Thyroid gland (tissue), 4 donors: Measurements from ENCODE around the gene CDKN3. TPM values are rescaled to one million over a fixed set of nuclear protein-coding genes. Genes with fewer than 3 reads are reported as not detected.

Experiments
- DNase-seq, 2 donors: peaks; one replicate each; pipeline ENCODE4 v3.0.0-alpha.2; 2019
- H3K27ac ChIP-seq, 3 donors: fragments of 200-600 bp; sonication (generic); 1 replicate in 2 of 3; 2 replicates in 1 of 3; pipeline ENCODE4 v1.5.1; 2016 to 2019; ENCODE audit warnings: mild to moderate bottlenecking in 1 of 3, moderate library complexity in 1 of 3
- H3K27me3 ChIP-seq: fragments of 200-600 bp; sonication (generic); one replicate; pipeline ENCODE4 v1.5.1; 2019
- H3K36me3 ChIP-seq, 2 donors: fragments of 200-600 bp; sonication (generic); one replicate each; pipeline ENCODE4 v1.5.1; 2016 to 2019
- H3K4me1 ChIP-seq, 2 donors: fragments of 200-600 bp; sonication (generic); one replicate each; pipeline ENCODE4 v1.5.1; 2017 to 2019
- H3K4me3 ChIP-seq, 3 donors: fragments of 200-600 bp; sonication (generic); replicated peaks in 1 of 3; 1 replicate in 2 of 3; 2 replicates in 1 of 3; pipeline ENCODE4 v1.5.1; 2016; ENCODE audit warnings: mild to moderate bottlenecking in 1 of 3
- H3K9me3 ChIP-seq: fragments of 200-600 bp; sonication (generic); one replicate; pipeline ENCODE4 v1.5.1; 2017
- CTCF ChIP-seq, 6 experiments: fragments of 200-600 bp in 3 of 6; fragments of 450-650 bp in 3 of 6; sonication (generic) in 3 of 6; IDR thresholded peaks; one replicate each; pipeline ENCODE4 v1.5.1; 2016 to 2019; ENCODE audit warnings: antibody characterized with exemption in 6 of 6, mild to moderate bottlenecking in 2 of 6, inconsistent platforms in 1 of 6, moderate library complexity in 1 of 6
- POLR2A ChIP-seq, 2 donors: fragments of 450-650 bp; IDR thresholded peaks; one replicate each; pipeline ENCODE4 v1.6.1; 2017; ENCODE audit warnings: antibody characterized with exemption in 2 of 2, mild to moderate bottlenecking in 2 of 2, moderate library complexity in 1 of 2
- WGBS, 2 donors: methylation state at CpG; one replicate each; pipeline ENCODE4 v1.1.5; 2017; 5-methylcytosine and 5-hydroxymethylcytosine counted together
- intact Hi-C: fragments of 100-400 bp; cut with DNase I; formaldehyde crosslinking; loops from one replicate; pipeline ENCODE4 v1.15.1; 2023
- total RNA-seq, 4 donors: library from RNA; depleted of rRNA; stranded (reverse); fragments of >200 nt; gene quantifications; one replicate each; pipeline ENCODE4 v1.2.3, GENCODE V29; 2016

CDKN3 gene
- total RNA-seq, 4 donors from 2014 or later = 0.78 to 8.2 (median 4.9) TPM

GRCh38 chr14:54349713-54350112 lies 47.1 kb upstream of the CDKN3 start:
- 51 to 65% methylated on average over 2 of the region's 2 CpGs for WGBS, 2 donors
- Histone ChIP-seq H3K36me3 (no peaks in the 10 kb centered on the region), H3K27ac (peak overlapping the region in 1 of 3 donors; percentile 46), H3K27me3 (no peaks in the 10 kb centered on the region), H3K4me3 (no peak overlapping the region), H3K9me3 (no peaks in the 10 kb centered on the region), H3K4me1 (no peaks in the 10 kb centered on the region)
- intact Hi-C loops = loop anchor here (5.0 to 10.0 kb wide), 3 partner anchors 395 to 1057 kb away; partner anchors contain the start of gene BMP4
- TF ChIP-seq CTCF (IDR thresholded peaks at IDR 0.05) = no peak
- no peak for TF ChIP-seq POLR2A (IDR thresholded peaks at IDR 0.05)
- no peak for DNase-seq

- Histone ChIP-seq H3K9me3 (no peaks in the 10 kb centered on the region), H3K27ac (peak overlapping the region in 1 of 3 donors; percentile 46), H3K27me3 (no peaks in the 10 kb centered on the region), H3K36me3 (no peaks in the 10 kb centered on the region), H3K4me3 (no peak overlapping the region), H3K4me1 (no peaks in the 10 kb centered on the region)
- intact Hi-C loops = loop anchor here (5.0 kb wide), 1 partner anchor 1058 kb away; no protein-coding TSS in a partner anchor
- no peak for DNase-seq
- no peak for TF ChIP-seq CTCF (IDR thresholded peaks at IDR 0.05)
- no peak for TF ChIP-seq POLR2A (IDR thresholded peaks at IDR 0.05)
- WGBS, 2 donors = 26 to 39% methylated on average over 3 of the region's 3 CpGs
Observed at GRCh38 chr14:54350203-54350602, 46.6 kb upstream of the CDKN3 start.

GRCh38 chr14:54353266-54353665 lies 43.5 kb upstream of the CDKN3 start:
- no peak for DNase-seq
- H3K27ac ChIP-seq = no peak overlapping the region
- H3K36me3 ChIP-seq = no peaks in the 10 kb centered on the region
- H3K4me1 ChIP-seq = no peaks in the 10 kb centered on the region
- H3K4me3 ChIP-seq = no peak overlapping the region
- TF ChIP-seq POLR2A (IDR thresholded peaks at IDR 0.05) = no peak
- no peak for TF ChIP-seq CTCF (IDR thresholded peaks at IDR 0.05)
- intact Hi-C loops = loop anchor here (5.0 kb wide), 1 partner anchor 1061 kb away; no protein-coding TSS in a partner anchor
- WGBS, 2 donors = 88 to 89% methylated on average over 6 of the region's 6 CpGs
- no peaks in the 10 kb centered on the region for H3K9me3 ChIP-seq
- no peaks in the 10 kb centered on the region for H3K27me3 ChIP-seq

GRCh38 chr14:54353694-54354093 lies 43.1 kb upstream of the CDKN3 start:
- H3K9me3 ChIP-seq = no peaks in the 10 kb centered on the region
- WGBS, 2 donors = 95% methylated on average over 2 of the region's 2 CpGs
- no peak overlapping the region for H3K27ac ChIP-seq
- no peak overlapping the region for H3K4me3 ChIP-seq
- no peaks in the 10 kb centered on the region for H3K36me3 ChIP-seq
- H3K4me1 ChIP-seq = no peaks in the 10 kb centered on the region
- DNase-seq = no peak
- intact Hi-C loops = loop anchor here (5.0 kb wide), 1 partner anchor 1061 kb away; no protein-coding TSS in a partner anchor
- no peaks in the 10 kb centered on the region for H3K27me3 ChIP-seq
- TF ChIP-seq CTCF (IDR thresholded peaks at IDR 0.05) (no peak), POLR2A (IDR thresholded peaks at IDR 0.05) (no peak)

- H3K9me3 ChIP-seq = no peaks in the 10 kb centered on the region
- H3K4me3 ChIP-seq = no peak overlapping the region
- no peaks in the 10 kb centered on the region for H3K36me3 ChIP-seq
- TF ChIP-seq POLR2A (IDR thresholded peaks at IDR 0.05) (no peak), CTCF (IDR thresholded peaks at IDR 0.05) (no peak)
- DNase-seq = no peak
- H3K4me1 ChIP-seq = no peaks in the 10 kb centered on the region
- H3K27me3 ChIP-seq = no peaks in the 10 kb centered on the region
- intact Hi-C loops = loop anchor here (5.0 kb wide), 1 partner anchor 1062 kb away; no protein-coding TSS in a partner anchor
- H3K27ac ChIP-seq = no peak overlapping the region
Observed at GRCh38 chr14:54354096-54354495, 42.7 kb upstream of the CDKN3 start.
